COLO668 (cell line): ENCODE measurements around the gene TUBB4B.

ENCODE experiments used
- DNase-seq: peaks from one replicate; lab custom pipeline; 2025; ENCODE audit not compliant: unreplicated experiment; lab: John Stamatoyannopoulos, UW

The TUBB4B gene

GRCh38 chr9:137269231-137269772, 28.2 kb downstream of the TUBB4B start:
- DNase-seq, result peak; percentile 63

GRCh38 chr9:137270929-137271695, 30.0 kb downstream of the TUBB4B start:
- DNase-seq, result no peak

GRCh38 chr9:137271696-137272076, 30.6 kb downstream of the TUBB4B start:
- no peak for DNase-seq

- peak; percentile 77 for DNase-seq
Measured at GRCh38 chr9:137272241-137273094, 31.4 kb downstream of the TUBB4B start.

- DNase-seq, result peak; percentile 78
Measured at GRCh38 chr9:137273095-137273490, 32.0 kb downstream of the TUBB4B start.

GRCh38 chr9:137273611-137274320, 32.7 kb downstream of the TUBB4B start:
- DNase-seq, result peak; percentile 88

- DNase-seq, result no peak
Measured at GRCh38 chr9:137275203-137275587, 34.1 kb downstream of the TUBB4B start.

GRCh38 chr9:137275588-137276472, 34.7 kb downstream of the TUBB4B start:
- no peak for DNase-seq

GRCh38 chr9:137276473-137277328, 35.6 kb downstream of the TUBB4B start:
- DNase-seq, result peak; percentile 40

GRCh38 chr9:137277329-137278041, 36.4 kb downstream of the TUBB4B start, which contains the start of gene TOR4A:
Gene TOR4A (plus strand): TSS chr9:137277726. CDS start chr9:137278690, 964 bp downstream.
- DNase-seq, result peak; percentile 69

- no peak for DNase-seq
Measured at GRCh38 chr9:137278061-137278701, 37.1 kb downstream of the TUBB4B start.

GRCh38 chr9:137278721-137279711, 37.9 kb downstream of the TUBB4B start:
- DNase-seq, result no peak

GRCh38 chr9:137279741-137280473, 38.8 kb downstream of the TUBB4B start:
- no peak for DNase-seq

GRCh38 chr9:137280474-137281344, 39.6 kb downstream of the TUBB4B start:
- no peak for DNase-seq
